Fibroblast of lung (primary cell): ENCODE data around the gene MAP3K1.

Source experiments
- EZH2 ChIP-seq: IDR thresholded peaks from 2 replicates; pipeline ENCODE4 v1.5.1; 2012; ENCODE audit warnings: low read length, control low read depth, mild to moderate bottlenecking; ENCODE audit errors: missing control alignments
- TF ChIP-seq, protein P1 (sequence below), 2 donors: IDR thresholded peaks in 1 of 2; conservative IDR thresholded peaks in 1 of 2; 1 replicate in 1 of 2; 2 replicates in 1 of 2; pipeline ENCODE4 v1.5.1; 2011 to 2012; ENCODE audit warnings: low read length in 2 of 2, control low read depth in 1 of 2, inconsistent platforms in 1 of 2, low read depth in 1 of 2, mild to moderate bottlenecking in 1 of 2

DNA sequence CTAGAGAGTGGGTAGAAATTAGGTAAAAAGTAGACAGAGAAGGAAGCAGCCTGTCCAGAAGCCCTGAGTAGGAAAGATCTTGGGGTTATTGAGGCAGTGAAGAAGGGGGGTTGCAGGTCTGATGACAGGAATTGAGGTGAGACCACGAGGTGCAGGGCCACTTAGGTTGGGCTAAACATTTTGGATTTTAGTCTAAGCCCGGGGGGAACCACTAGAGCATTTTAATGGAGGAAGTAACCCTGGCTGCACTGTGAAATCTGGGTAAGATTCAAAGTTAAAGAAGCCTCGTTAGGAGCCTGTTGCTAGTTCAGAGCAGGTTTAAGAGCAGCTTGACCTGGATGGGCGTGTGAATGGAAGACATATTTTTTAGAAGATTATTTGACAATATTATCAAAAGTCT is 38.3 kb downstream of the MAP3K1 start:
- TF ChIP-seq, protein P1, sequence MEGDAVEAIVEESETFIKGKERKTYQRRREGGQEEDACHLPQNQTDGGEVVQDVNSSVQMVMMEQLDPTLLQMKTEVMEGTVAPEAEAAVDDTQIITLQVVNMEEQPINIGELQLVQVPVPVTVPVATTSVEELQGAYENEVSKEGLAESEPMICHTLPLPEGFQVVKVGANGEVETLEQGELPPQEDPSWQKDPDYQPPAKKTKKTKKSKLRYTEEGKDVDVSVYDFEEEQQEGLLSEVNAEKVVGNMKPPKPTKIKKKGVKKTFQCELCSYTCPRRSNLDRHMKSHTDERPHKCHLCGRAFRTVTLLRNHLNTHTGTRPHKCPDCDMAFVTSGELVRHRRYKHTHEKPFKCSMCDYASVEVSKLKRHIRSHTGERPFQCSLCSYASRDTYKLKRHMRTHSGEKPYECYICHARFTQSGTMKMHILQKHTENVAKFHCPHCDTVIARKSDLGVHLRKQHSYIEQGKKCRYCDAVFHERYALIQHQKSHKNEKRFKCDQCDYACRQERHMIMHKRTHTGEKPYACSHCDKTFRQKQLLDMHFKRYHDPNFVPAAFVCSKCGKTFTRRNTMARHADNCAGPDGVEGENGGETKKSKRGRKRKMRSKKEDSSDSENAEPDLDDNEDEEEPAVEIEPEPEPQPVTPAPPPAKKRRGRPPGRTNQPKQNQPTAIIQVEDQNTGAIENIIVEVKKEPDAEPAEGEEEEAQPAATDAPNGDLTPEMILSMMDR (conservative IDR thresholded peaks at IDR 0.05 in 1 of 2, IDR thresholded peaks at IDR 0.05 in 1 of 2; ENCODE audit: low read depth in 1 of 2, low read length in 2 of 2), result no peak
- no peak for TF ChIP-seq EZH2
